ENCODE measurements around the gene FAM24A. TPM values are rescaled to one million over a fixed set of nuclear protein-coding genes. Genes with fewer than 3 reads are reported as not detected.

The FAM24A gene
- total and polyA plus RNA-seq, 2 experiments from 2014 or later: not detected

DNA sequence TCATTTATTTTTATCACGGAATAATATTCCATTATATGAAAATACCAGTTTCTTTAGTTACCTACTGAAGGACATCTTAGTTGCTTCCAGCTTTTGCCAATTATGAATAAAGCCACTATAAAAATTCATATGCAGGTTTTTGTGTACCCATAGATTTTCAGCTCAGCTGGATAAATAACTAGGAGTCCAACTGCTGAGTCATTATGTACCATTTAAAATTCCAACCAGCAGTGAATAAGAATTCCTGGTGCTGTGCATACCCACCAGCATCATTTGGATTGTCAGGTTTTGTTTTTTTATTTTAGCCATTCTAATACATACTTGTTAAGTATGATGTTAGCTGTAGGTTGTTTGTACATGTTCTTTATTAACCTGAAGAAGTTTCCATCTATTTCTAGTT lies 45.5 kb upstream of the FAM24A start:
- no peaks in the 10 kb centered on the region for H3K27me3 ChIP-seq (ENCODE audit: insufficient read depth)
- peaks cover 8% of the 10 kb centered on the region; the same call in 1 of the 2 replicates for H4K20me1 ChIP-seq (replicated peaks; ENCODE audit: insufficient read depth)
- peaks cover 20% of the 10 kb centered on the region for H3K36me3 ChIP-seq (ENCODE audit: insufficient read depth)
- no peak overlapping the region for H3K27ac ChIP-seq (ENCODE audit: low read depth)
- peaks cover 96% of the 10 kb centered on the region for H3K79me2 ChIP-seq (replicated peaks; ENCODE audit: insufficient read depth)
- H3K4me1 Mint-ChIP-seq: peaks cover 6% of the 10 kb centered on the region; the same call in 2 of the 3 replicates
- DNase-seq (ENCODE audit: low spot score) (no peak), ATAC-seq (no peak)
- no peaks in the 10 kb centered on the region for H3K9me2 ChIP-seq (ENCODE audit: insufficient read depth)
- no peak overlapping the region for H3K4me3 ChIP-seq
- no peaks in the 10 kb centered on the region for H3F3A ChIP-seq (replicated peaks; ENCODE audit: low read depth)
- H3K27ac Mint-ChIP-seq: no peak overlapping the region
- 0 out of 2 replicates have a peak, but pooled peaks cover 3% of the 10 kb centered on the region for H3K4me1 ChIP-seq (ENCODE audit: insufficient read depth)
- peaks cover 42% of the 10 kb centered on the region for H3K9me3 Mint-ChIP-seq
- no peak overlapping the region for H2AFZ ChIP-seq
- TF ChIP-seq EZH2phosphoT487 (IDR thresholded peaks at IDR 0.05; ENCODE audit: unreplicated experiment) (no peak), NANOG (IDR thresholded peaks at IDR 0.05; ENCODE audit: borderline replicate concordance) (no peak), POLR2AphosphoS5 (IDR thresholded peaks at IDR 0.05; ENCODE audit: low read depth) (no peak), STAT1 (IDR thresholded peaks at IDR 0.05; ENCODE audit: unreplicated experiment) (no peak), ZNF331 (CRISPR knock-in tag; IDR thresholded peaks at IDR 0.05; ENCODE audit: low read depth) (no peak), CREB1 (CRISPR knock-in tag; IDR thresholded peaks at IDR 0.05; ENCODE audit: low read depth) (no peak), EZH2 (IDR thresholded peaks at IDR 0.05; ENCODE audit: low read depth, unreplicated experiment) (no peak), ZNF114 (CRISPR knock-in tag; IDR thresholded peaks at IDR 0.05) (no peak), JUNB (IDR thresholded peaks at IDR 0.05; ENCODE audit: unreplicated experiment) (no peak)
- TF ChIP-seq, protein P1, sequence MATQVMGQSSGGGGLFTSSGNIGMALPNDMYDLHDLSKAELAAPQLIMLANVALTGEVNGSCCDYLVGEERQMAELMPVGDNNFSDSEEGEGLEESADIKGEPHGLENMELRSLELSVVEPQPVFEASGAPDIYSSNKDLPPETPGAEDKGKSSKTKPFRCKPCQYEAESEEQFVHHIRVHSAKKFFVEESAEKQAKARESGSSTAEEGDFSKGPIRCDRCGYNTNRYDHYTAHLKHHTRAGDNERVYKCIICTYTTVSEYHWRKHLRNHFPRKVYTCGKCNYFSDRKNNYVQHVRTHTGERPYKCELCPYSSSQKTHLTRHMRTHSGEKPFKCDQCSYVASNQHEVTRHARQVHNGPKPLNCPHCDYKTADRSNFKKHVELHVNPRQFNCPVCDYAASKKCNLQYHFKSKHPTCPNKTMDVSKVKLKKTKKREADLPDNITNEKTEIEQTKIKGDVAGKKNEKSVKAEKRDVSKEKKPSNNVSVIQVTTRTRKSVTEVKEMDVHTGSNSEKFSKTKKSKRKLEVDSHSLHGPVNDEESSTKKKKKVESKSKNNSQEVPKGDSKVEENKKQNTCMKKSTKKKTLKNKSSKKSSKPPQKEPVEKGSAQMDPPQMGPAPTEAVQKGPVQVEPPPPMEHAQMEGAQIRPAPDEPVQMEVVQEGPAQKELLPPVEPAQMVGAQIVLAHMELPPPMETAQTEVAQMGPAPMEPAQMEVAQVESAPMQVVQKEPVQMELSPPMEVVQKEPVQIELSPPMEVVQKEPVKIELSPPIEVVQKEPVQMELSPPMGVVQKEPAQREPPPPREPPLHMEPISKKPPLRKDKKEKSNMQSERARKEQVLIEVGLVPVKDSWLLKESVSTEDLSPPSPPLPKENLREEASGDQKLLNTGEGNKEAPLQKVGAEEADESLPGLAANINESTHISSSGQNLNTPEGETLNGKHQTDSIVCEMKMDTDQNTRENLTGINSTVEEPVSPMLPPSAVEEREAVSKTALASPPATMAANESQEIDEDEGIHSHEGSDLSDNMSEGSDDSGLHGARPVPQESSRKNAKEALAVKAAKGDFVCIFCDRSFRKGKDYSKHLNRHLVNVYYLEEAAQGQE (IDR thresholded peaks at IDR 0.05; ENCODE audit: unreplicated experiment): no peak
- TF ChIP-seq, protein P2, sequence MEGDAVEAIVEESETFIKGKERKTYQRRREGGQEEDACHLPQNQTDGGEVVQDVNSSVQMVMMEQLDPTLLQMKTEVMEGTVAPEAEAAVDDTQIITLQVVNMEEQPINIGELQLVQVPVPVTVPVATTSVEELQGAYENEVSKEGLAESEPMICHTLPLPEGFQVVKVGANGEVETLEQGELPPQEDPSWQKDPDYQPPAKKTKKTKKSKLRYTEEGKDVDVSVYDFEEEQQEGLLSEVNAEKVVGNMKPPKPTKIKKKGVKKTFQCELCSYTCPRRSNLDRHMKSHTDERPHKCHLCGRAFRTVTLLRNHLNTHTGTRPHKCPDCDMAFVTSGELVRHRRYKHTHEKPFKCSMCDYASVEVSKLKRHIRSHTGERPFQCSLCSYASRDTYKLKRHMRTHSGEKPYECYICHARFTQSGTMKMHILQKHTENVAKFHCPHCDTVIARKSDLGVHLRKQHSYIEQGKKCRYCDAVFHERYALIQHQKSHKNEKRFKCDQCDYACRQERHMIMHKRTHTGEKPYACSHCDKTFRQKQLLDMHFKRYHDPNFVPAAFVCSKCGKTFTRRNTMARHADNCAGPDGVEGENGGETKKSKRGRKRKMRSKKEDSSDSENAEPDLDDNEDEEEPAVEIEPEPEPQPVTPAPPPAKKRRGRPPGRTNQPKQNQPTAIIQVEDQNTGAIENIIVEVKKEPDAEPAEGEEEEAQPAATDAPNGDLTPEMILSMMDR (conservative IDR thresholded peaks at IDR 0.05; ENCODE audit: low read depth in 2 of 2): no peak
- TF ChIP-seq, protein P3, sequence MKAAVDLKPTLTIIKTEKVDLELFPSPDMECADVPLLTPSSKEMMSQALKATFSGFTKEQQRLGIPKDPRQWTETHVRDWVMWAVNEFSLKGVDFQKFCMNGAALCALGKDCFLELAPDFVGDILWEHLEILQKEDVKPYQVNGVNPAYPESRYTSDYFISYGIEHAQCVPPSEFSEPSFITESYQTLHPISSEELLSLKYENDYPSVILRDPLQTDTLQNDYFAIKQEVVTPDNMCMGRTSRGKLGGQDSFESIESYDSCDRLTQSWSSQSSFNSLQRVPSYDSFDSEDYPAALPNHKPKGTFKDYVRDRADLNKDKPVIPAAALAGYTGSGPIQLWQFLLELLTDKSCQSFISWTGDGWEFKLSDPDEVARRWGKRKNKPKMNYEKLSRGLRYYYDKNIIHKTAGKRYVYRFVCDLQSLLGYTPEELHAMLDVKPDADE (IDR thresholded peaks at IDR 0.05): no peak
- TF ChIP-seq, protein P4, sequence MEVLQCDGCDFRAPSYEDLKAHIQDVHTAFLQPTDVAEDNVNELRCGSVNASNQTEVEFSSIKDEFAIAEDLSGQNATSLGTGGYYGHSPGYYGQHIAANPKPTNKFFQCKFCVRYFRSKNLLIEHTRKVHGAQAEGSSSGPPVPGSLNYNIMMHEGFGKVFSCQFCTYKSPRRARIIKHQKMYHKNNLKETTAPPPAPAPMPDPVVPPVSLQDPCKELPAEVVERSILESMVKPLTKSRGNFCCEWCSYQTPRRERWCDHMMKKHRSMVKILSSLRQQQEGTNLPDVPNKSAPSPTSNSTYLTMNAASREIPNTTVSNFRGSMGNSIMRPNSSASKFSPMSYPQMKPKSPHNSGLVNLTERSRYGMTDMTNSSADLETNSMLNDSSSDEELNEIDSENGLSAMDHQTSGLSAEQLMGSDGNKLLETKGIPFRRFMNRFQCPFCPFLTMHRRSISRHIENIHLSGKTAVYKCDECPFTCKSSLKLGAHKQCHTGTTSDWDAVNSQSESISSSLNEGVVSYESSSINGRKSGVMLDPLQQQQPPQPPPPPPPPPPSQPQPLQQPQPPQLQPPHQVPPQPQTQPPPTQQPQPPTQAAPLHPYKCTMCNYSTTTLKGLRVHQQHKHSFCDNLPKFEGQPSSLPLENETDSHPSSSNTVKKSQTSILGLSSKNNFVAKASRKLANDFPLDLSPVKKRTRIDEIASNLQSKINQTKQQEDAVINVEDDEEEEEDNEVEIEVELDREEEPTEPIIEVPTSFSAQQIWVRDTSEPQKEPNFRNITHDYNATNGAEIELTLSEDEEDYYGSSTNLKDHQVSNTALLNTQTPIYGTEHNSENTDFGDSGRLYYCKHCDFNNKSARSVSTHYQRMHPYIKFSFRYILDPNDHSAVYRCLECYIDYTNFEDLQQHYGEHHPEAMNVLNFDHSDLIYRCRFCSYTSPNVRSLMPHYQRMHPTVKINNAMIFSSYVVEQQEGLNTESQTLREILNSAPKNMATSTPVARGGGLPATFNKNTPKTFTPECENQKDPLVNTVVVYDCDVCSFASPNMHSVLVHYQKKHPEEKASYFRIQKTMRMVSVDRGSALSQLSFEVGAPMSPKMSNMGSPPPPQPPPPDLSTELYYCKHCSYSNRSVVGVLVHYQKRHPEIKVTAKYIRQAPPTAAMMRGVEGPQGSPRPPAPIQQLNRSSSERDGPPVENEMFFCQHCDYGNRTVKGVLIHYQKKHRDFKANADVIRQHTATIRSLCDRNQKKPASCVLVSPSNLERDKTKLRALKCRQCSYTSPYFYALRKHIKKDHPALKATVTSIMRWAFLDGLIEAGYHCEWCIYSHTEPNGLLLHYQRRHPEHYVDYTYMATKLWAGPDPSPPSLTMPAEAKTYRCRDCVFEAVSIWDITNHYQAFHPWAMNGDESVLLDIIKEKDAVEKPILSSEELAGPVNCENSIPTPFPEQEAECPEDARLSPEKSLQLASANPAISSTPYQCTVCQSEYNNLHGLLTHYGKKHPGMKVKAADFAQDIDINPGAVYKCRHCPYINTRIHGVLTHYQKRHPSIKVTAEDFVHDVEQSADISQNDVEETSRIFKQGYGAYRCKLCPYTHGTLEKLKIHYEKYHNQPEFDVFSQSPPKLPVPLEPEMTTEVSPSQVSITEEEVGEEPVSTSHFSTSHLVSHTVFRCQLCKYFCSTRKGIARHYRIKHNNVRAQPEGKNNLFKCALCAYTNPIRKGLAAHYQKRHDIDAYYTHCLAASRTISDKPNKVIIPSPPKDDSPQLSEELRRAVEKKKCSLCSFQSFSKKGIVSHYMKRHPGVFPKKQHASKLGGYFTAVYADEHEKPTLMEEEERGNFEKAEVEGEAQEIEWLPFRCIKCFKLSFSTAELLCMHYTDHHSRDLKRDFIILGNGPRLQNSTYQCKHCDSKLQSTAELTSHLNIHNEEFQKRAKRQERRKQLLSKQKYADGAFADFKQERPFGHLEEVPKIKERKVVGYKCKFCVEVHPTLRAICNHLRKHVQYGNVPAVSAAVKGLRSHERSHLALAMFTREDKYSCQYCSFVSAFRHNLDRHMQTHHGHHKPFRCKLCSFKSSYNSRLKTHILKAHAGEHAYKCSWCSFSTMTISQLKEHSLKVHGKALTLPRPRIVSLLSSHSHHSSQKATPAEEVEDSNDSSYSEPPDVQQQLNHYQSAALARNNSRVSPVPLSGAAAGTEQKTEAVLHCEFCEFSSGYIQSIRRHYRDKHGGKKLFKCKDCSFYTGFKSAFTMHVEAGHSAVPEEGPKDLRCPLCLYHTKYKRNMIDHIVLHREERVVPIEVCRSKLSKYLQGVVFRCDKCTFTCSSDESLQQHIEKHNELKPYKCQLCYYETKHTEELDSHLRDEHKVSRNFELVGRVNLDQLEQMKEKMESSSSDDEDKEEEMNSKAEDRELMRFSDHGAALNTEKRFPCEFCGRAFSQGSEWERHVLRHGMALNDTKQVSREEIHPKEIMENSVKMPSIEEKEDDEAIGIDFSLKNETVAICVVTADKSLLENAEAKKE (CRISPR knock-in tag; IDR thresholded peaks at IDR 0.05): no peak
- H3K4me2 ChIP-seq: no peak overlapping the region
- H3K36me3 Mint-ChIP-seq (ENCODE audit: low read depth): peaks cover 41% of the 10 kb centered on the region
- peaks cover 1% of the 10 kb centered on the region for H3K27me3 Mint-ChIP-seq (ENCODE audit: insufficient read depth, low read depth, poor library complexity)
- H3K4me3 Mint-ChIP-seq: no peak overlapping the region

Measured in GM23338 (cell line).